ENCODE results near the gene MEF2A.

MEF2A gene

DNA sequence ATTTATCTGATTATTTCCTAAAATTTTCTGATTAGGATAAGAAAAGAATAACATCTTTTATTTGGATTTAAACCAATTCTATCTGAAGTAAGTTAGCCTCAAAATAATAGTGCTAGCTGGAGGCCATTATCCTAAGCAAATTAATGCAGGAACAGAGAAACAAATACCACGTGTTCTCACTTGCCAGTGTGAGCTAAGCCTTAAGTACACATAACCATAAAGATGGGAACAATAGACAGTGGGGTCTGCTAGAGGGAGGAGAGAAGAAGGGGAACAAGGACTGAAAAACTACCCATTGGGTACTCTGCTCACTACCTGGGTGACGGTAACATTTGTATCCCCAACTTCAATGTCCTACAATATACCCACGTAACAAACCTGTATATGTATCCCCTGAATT is 198.7 kb downstream of the MEF2A start:
- H3K4me3 ChIP-seq (replicated peaks; ENCODE audit: low read depth, low read length), result no peak overlapping the region
- TF ChIP-seq, protein P1, sequence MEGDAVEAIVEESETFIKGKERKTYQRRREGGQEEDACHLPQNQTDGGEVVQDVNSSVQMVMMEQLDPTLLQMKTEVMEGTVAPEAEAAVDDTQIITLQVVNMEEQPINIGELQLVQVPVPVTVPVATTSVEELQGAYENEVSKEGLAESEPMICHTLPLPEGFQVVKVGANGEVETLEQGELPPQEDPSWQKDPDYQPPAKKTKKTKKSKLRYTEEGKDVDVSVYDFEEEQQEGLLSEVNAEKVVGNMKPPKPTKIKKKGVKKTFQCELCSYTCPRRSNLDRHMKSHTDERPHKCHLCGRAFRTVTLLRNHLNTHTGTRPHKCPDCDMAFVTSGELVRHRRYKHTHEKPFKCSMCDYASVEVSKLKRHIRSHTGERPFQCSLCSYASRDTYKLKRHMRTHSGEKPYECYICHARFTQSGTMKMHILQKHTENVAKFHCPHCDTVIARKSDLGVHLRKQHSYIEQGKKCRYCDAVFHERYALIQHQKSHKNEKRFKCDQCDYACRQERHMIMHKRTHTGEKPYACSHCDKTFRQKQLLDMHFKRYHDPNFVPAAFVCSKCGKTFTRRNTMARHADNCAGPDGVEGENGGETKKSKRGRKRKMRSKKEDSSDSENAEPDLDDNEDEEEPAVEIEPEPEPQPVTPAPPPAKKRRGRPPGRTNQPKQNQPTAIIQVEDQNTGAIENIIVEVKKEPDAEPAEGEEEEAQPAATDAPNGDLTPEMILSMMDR (IDR thresholded peaks at IDR 0.05; ENCODE audit: low read length, missing control alignments), result no peak
- DNase-seq (ENCODE audit: low read depth), result no peak

Data from fibroblast of pulmonary artery (primary cell).